CD4-positive, alpha-beta T cell treated with Interleukin-2 at 100 ng/mL for 4 hours (primary cell): Measurements from ENCODE around the gene FMNL3.
A peak's percentile ranks its signal among the peaks of the same experiment; 100 is the strongest.
"Not testable (repeated sequence)": the region's sequence is repeated elsewhere in the genome, so short reads cannot be mapped to it uniquely, and the experiment has no call there.

Experiments
- DNase-seq: peaks from one replicate; pipeline ENCODE4 v3.0.0-alpha.2; 2020; ENCODE audit warnings: low spot score

FMNL3 gene

GRCh38 chr12:49627752-49628360, 79.3 kb downstream of the FMNL3 start:
- no peak for DNase-seq

GRCh38 chr12:49626836-49627235, 80.4 kb downstream of the FMNL3 start:
- DNase-seq, result no peak

- peak; percentile 34 for DNase-seq
These were observed 80.9 kb downstream of the FMNL3 start for GRCh38 chr12:49626169-49626835.

- no peak for DNase-seq
These were observed 82.2 kb downstream of the FMNL3 start for GRCh38 chr12:49624921-49625577.

GRCh38 chr12:49623142-49623904, 83.9 kb downstream of the FMNL3 start, which contains the start of gene PRPF40B:
Gene PRPF40B, plus strand, starts transcription at chr12:49623561. Its CDS starts 30 bp downstream, at chr12:49623591.
- DNase-seq, result peak; percentile 81

- peak; percentile 63 for DNase-seq
These were observed 84.6 kb downstream of the FMNL3 start for GRCh38 chr12:49622501-49623141.

GRCh38 chr12:49621651-49622500, 85.3 kb downstream of the FMNL3 start:
- no peak for DNase-seq

GRCh38 chr12:49619286-49619685, 87.9 kb downstream of the FMNL3 start:
- no peak for DNase-seq

GRCh38 chr12:49618576-49618975, 88.6 kb downstream of the FMNL3 start:
- no peak for DNase-seq

GRCh38 chr12:49616533-49617219, 90.5 kb downstream of the FMNL3 start:
- no peak for DNase-seq

GRCh38 chr12:49615725-49616124, 91.5 kb downstream of the FMNL3 start:
- no peak for DNase-seq

GRCh38 chr12:49612210-49612609, 95.0 kb downstream of the FMNL3 start:
- no peak for DNase-seq

GRCh38 chr12:49610785-49611184, 96.4 kb downstream of the FMNL3 start:
- not testable (repeated sequence) for DNase-seq

GRCh38 chr12:49609875-49610154, 97.4 kb downstream of the FMNL3 start:
- DNase-seq, result no peak

GRCh38 chr12:49609059-49609874, 97.9 kb downstream of the FMNL3 start:
- DNase-seq, result no peak

- DNase-seq, result not testable (repeated sequence)
These were observed 101.7 kb downstream of the FMNL3 start, which contains the start of gene FAM186B for GRCh38 chr12:49605539-49605938. Gene FAM186B, minus strand, starts transcription at chr12:49605639. Its CDS starts 162 bp downstream, at chr12:49605477.

- DNase-seq, result no peak
These were observed 102.3 kb downstream of the FMNL3 start for GRCh38 chr12:49604856-49605255.

- no peak for DNase-seq
These were observed 103.5 kb downstream of the FMNL3 start for GRCh38 chr12:49603721-49604120.

GRCh38 chr12:49599961-49600360, 107.2 kb downstream of the FMNL3 start:
- DNase-seq, result no peak

- DNase-seq, result no peak
These were observed 108.7 kb downstream of the FMNL3 start for GRCh38 chr12:49598527-49598926.
